GM18526 (cell line): ENCODE data around the gene PRDM15.

Experiments used
- POLR2A ChIP-seq: IDR thresholded peaks from 3 replicates; pipeline ENCODE4 v1.6.1; 2011; ENCODE audit not compliant: insufficient read length; ENCODE audit errors: extremely low read depth

The PRDM15 gene

DNA sequence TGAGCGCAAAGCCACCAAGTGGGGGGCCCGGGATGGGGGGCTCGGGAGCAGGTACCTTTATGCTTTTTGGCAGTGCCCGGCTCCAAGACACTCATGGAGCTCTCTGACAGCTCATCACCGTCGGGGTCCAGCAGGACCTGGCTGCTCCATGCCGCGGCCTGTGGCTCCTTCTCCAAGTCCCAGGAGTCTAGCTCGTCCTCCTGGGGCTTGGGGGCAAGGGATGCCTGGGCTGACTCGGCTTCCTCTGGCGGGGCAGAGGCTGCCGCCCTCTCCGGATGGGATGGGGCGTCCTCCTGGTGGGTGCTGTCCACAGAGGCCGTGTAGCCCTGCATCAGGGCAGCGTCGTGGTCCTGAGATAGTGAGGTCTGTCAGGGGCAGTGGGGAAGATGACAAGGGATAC is 19.9 kb upstream of the PRDM15 start:
- no peak for TF ChIP-seq POLR2A

DNA sequence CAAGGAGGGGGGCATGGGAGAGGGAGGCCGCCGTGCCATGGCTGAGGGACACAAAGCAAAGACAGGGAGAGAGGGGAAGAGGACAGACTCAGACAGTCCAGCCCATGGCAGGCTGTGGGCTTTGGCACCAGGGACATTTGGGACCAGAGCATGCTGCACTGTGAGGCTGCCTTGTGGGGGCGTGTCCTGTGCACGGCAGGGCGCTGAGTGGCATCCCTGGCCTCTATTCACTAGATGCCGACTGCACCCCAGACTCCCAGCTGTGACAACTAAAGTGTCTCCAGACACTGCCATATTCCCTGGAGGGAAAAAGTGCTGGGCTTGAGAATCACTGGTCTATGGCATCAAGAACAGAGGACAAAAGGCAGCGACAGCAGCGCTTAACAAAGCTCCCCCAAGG is 18.6 kb upstream of the PRDM15 start:
- no peak for TF ChIP-seq POLR2A

DNA sequence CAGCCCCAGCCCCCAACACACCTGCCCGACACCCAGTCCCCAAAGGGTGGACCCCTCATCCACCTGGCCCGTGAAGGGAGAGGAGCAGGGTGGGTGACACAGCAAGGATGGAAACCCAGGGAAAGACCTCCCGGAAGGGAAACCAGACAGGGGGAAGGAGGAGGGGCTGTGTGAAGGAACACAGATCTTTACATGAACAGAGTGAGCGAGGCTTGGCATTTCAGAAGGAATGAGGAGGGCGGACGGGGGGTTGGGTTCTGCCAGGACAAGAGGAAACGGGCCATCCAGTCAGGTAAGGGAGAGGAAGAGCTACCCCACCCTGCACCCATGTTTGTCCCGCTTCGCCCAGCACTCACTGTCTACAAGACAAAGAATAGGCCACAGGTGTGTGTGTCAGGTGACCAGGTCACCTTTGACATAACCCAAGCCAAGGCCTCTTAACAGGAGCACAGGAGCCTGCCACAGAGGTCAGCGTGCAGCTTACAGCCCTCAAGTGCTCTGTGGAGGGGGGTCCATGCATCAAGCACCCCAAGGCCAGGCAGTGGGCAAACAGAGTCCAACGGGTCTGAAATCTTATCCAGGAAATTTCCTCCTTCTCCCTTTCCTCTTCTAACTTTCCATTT is 18.0 kb upstream of the PRDM15 start:
- no peak for TF ChIP-seq POLR2A

DNA sequence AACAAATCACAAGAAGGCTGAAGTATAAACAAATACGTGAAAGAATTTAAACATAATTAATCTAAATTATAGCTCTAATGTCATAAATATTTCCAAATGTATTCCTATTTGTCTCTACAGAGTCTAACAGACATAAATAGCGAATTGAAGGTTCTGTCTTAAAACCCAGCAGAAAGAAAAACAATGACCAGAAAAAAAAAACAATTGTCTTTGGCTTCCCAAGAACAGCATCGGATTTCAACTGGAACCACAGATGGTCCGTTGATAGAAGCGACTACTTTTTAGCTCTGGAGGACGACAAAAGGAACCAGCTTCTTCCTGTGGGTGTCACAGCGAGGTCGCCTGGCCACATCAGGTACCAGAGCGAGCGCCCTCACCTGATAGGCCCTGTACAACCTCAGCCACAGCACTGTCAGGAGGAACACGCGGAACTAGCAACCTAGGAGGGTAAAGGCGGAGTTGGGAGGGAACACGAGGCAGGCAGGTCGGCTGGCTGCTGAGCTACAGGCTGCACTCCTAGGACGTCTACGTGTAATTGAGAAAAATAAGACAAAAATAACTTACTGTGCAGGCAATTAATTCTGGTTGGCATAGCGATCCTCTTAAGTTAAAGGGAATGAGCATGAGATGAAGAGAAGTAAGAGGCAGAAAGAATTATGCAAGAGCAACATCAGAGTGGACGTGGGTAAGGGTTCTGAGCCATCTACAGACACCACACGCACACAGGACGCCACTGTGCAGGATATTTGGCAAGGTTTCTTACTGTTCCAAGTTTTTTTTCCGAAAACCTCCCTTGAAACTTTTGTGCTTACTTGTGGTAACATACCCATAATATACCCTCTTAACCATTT is 16.7 kb upstream of the PRDM15 start:
- no peak for TF ChIP-seq POLR2A

DNA sequence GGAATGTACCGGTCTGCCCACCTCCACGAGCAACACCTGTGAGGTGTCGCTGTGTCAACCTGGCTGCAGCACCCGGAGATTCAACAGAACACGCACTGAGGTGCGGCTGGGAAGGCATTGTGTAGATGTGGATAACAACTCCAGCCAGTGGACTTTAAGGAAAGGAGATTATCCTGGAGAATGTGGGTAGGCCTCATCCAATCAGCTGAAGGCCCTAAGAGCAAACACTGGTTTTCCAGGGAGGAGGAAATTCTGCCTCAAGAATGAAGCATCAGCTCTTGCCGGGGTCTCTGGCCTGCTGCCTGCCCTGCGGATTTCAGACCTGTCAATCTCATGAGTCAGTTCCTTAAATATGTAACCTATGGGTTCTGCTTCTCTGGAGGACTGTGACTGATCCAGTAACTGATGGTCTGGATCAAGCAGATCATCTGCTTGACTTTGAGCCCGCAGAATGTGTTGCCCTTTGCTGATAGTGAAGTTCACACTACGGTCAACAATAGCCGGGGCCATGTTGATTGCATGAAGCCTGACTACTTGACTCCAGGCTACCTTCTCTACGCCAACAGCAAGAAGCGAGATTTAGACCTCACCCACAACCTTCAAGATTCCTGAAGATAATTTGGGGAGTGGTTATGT is 15.9 kb upstream of the PRDM15 start:
- no peak for TF ChIP-seq POLR2A

DNA sequence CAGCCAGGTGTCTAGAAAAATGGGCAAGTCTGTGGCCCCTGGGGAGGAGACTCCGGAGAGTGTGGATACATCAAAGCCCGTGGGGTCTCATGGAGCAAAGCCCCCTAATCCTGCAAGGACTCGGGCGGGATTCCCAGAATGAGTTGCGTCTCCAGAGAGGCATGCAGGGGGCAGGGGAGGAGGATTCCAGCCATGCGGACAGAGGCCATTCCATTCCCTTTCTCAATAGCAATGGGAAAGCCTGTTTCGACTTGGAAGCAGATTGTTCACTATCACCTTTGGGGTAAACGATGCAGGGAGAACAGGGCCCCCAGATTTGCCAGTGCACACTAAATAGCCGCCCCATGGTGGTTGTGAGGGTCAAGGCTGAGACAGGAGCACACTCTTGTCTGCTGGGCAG is 15.4 kb upstream of the PRDM15 start:
- TF ChIP-seq POLR2A = no peak

DNA sequence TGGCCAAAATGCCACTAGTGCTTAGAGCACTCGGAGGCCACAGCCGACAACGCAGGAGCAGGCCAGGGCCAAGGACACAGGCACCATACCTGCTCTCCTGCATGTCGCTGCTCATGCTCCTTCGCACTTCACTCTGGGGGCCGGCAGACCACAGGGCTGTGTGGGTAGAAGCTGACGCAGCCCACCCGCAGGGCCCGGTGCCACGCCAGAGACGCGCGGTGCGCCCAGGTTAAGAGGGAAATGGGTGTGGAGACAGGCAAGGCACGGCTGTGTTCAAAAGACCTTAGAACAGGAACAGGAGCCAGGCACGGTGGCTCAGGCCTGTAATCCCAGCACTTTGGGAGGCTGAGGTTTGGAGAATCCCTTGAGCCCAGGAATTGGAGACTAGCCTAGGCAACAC is 13.6 kb upstream of the PRDM15 start:
- TF ChIP-seq POLR2A = no peak

DNA sequence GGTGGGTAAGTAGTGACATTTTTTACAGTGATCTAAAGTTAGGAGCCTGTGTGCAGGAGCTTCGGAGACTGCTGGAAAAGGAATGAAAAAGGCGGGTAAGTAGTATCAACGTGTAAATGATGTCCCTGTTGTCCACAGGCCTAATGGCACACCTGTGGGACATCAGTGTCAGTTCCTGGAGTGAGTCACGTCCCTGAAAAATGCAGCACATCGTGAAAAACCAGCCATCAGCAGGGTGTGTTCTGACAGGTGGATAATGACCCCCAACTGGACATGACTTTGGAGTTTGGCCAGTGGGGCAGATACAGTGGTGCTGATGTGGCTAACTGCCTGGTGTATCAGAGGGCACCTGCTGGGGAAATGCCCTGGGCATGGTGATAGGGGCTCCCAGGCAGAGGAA is 12.0 kb upstream of the PRDM15 start:
- no peak for TF ChIP-seq POLR2A

DNA sequence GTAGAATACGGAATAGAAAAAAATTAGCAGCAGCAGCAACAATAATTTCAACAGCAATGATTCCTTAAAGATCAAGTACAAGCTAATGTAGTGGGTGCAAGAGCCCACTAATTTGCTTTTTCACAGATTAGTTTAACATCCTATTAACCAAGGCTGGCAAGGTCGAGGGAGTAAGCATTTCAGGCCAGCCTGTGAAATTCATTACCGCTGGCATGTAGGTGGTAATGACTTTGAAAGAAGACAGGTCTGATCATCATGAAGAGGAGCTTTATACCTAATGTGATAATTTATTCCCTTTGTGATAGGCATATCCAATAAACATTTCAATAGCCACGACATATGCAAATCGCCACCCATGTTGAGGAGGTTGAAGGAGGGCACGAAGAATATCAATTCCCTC is 11.2 kb upstream of the PRDM15 start:
- TF ChIP-seq POLR2A = no peak

DNA sequence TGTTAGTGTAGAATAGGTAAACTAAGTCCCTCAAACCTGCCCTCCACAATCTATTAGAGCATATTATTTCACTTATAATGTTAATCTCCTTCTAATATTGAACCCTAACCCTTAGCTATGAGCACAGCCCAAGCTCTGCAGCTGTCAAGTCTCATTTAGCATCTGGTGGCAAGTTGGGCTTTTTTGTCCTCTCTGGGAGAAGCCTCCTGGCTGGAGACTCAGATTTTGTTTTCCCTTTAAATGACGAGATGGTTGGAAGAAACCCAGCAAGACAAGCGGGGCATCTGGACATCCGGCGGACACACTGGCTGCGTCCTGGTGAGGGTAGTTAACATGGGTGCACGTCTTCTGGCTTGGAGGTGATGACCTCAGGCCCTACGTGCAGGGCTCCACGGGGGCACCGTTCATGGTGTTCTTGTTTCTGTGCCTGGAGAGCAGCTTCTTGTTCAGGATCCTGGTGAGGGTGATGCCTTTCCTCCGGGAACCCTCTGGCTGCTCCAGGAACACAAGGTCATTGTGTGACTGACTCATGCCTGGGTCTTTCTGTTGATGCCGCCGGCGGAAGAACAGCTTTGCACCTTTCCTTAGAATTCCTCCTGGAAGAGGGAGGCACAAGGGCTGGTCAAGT is 9.7 kb upstream of the PRDM15 start:
- TF ChIP-seq POLR2A = no peak

DNA sequence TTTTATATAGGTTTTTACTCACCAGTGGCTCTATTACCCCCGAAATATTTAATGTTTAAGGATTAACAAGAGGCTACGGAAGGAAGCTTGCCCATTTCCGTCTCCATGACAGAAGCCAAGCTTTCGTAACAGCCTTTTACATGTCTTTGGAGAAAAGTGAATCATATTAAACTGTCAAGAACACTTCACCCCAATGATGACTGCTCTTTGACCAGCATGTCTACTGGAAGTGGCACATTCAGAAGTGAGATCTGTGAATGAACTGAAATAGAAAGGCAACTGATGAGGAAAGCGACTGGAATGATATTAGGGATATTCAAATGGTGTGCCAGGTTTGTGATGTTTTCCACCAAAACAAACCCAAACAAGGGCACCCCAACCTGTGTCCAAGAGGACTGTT is 8.5 kb upstream of the PRDM15 start:
- no peak for TF ChIP-seq POLR2A

DNA sequence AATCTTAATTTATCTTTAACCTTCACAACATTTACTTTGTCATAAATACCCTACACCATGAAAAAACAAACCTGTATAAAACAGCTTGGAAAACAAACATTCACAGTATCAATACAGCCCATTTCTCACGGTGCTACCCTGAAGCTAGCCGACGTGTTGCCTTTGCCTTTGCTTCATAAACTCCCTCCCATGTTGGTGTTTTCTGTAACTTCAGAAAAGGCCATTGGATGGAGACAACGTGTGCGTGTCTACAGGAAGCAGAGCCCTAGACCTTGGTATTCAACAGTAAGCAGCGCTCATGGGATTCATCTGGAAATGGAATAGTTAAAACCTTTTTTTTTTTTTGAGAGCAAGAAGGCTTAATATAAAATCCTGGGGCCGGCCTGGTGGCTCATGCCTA is 7.2 kb upstream of the PRDM15 start:
- no peak for TF ChIP-seq POLR2A

DNA sequence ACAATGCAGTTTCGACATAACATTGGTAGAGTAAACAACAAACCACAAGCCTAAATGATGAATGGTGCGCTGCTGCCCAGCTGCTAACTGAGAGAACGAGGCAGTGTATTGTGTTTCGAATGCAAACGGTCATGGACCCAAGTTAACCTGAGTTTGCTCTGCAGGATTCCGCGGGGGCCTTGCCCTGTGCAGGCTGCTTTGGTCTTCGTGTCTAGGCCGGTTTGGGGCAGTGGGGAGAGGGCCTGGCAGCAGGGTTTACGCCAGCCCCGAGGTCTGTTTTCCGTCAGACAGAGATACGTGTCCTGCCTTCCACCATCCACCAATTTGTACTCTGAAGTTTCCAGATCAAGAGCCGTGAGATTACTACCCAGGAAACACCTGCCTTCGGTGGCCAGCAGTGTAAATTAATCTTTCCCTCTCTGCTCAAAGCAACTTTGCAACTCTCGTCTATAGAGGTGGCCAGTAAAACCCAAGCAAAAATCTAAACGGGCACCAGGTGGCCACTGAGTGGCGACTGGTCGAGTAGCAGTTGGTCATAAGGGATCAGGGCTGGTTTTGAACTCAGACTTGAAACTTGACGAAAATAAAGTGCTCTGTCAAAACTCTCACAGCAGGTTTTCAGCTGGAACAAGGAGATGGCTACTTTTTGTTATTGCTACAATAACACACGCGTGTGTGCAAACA is 6.3 kb upstream of the PRDM15 start:
- TF ChIP-seq POLR2A = no peak

DNA sequence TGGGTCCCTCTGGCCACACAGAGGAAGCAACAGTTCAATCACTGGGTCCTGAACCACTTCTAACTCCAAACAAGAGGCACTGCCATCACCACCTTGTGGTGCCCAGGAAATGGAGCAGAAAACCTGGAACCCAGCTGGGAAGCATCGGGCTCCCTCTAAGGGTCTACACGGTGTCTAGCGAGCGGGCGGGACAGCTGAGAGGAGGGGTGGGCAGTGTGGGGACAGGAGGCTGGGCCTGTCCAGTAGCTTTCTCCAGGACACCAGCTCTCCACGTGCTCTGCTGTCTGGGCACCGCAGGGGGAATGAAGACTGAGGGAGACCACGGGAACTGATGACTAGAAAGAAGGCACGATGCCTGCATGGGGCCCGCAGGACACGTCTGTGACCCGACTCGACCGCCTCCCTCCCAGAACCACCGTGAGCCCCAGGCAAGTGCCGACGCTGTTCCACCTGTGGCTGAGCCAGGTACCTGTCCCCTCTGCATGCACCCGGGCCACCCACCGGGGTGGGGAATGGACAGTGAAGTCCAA is 5.4 kb upstream of the PRDM15 start:
- no peak for TF ChIP-seq POLR2A

DNA sequence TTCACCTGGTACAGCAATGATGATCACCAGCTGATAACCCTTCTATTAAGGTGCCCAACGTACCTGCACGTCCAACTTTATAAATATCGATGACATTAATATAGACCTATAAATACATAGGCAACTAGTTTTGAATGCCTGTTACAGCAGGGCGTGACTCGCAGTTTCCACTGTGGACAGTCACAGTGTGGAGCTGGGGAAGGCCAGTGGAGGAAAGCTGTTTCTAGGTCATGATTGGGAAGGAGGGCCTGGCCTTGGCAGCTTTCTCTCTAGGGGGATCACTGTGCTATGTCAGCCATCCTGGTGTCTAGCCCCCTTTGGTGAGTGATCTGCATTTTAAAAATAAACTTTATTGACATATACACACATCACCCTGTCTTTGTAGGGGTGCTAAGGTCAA is 4.4 kb upstream of the PRDM15 start:
- no peak for TF ChIP-seq POLR2A
